HG02884 (cell line): ENCODE results near the gene DNAAF1.
"Not testable (repeated sequence)": the region's sequence is repeated elsewhere in the genome, so short reads cannot be mapped to it uniquely, and the experiment has no call there.

Experiments
- ATAC-seq: cut with Tn5 transposase; IDR thresholded peaks from one replicate; pipeline ENCODE4 v1.9.1; 2021; ENCODE audit warnings: mild to moderate bottlenecking, moderate library complexity; ENCODE audit not compliant: unreplicated experiment

Gene DNAAF1

GRCh38 chr16:84205123-84205522, 60.0 kb downstream of the DNAAF1 start:
- ATAC-seq = not testable (repeated sequence)

- ATAC-seq = no peak
Observed at GRCh38 chr16:84205976-84206691, 61.0 kb downstream of the DNAAF1 start.

- ATAC-seq = no peak
Observed at GRCh38 chr16:84207251-84207650, 62.1 kb downstream of the DNAAF1 start.

GRCh38 chr16:84207879-84208278, 62.8 kb downstream of the DNAAF1 start:
- no peak for ATAC-seq

- no peak for ATAC-seq
Observed at GRCh38 chr16:84209989-84210388, 64.9 kb downstream of the DNAAF1 start.

- no peak for ATAC-seq
Observed at GRCh38 chr16:84212154-84212553, 67.0 kb downstream of the DNAAF1 start.

GRCh38 chr16:84212631-84213030, 67.5 kb downstream of the DNAAF1 start:
- no peak for ATAC-seq

- ATAC-seq = no peak
Observed at GRCh38 chr16:84214451-84215066, 69.5 kb downstream of the DNAAF1 start.

GRCh38 chr16:84215531-84215930, 70.4 kb downstream of the DNAAF1 start:
- no peak for ATAC-seq

- ATAC-seq = not testable (repeated sequence)
Observed at GRCh38 chr16:84216144-84216543, 71.0 kb downstream of the DNAAF1 start.

GRCh38 chr16:84218176-84218823, 73.2 kb downstream of the DNAAF1 start:
- ATAC-seq = no peak

GRCh38 chr16:84218956-84219355, 73.8 kb downstream of the DNAAF1 start:
- no peak for ATAC-seq

- ATAC-seq = no peak
Observed at GRCh38 chr16:84220851-84221250, 75.7 kb downstream of the DNAAF1 start.

GRCh38 chr16:84223456-84223855, 78.3 kb downstream of the DNAAF1 start:
- ATAC-seq = no peak

GRCh38 chr16:84224554-84224953, 79.4 kb downstream of the DNAAF1 start:
- no peak for ATAC-seq

- no peak for ATAC-seq
Observed at GRCh38 chr16:84225126-84225525, 80.0 kb downstream of the DNAAF1 start.

- no peak for ATAC-seq
Observed at GRCh38 chr16:84225571-84225970, 80.5 kb downstream of the DNAAF1 start.

GRCh38 chr16:84226026-84226425, 80.9 kb downstream of the DNAAF1 start:
- no peak for ATAC-seq
